Dedifferentiated amniotic fluid mesenchymal stem cell (primary cell): ENCODE results near the gene SLC9A9.

Experiments used
- DNase-seq: peaks from one replicate; pipeline ENCODE4 v3.0.0-alpha.2; 2016; ENCODE audit errors: extremely low spot score

Gene SLC9A9

GRCh38 chr3:143600756-143601718, 247.2 kb downstream of the SLC9A9 start:
- no peak for DNase-seq

GRCh38 chr3:143597774-143598652, 250.3 kb downstream of the SLC9A9 start:
- DNase-seq, result no peak

- DNase-seq, result no peak
Measured at GRCh38 chr3:143596957-143597642, 251.2 kb downstream of the SLC9A9 start.

GRCh38 chr3:143595456-143596077, 252.7 kb downstream of the SLC9A9 start:
- no peak for DNase-seq

GRCh38 chr3:143594206-143594605, 254.1 kb downstream of the SLC9A9 start:
- no peak for DNase-seq

- DNase-seq, result no peak
Measured at GRCh38 chr3:143590660-143591059, 257.6 kb downstream of the SLC9A9 start.

GRCh38 chr3:143586576-143586975, 261.7 kb downstream of the SLC9A9 start:
- no peak for DNase-seq

GRCh38 chr3:143585720-143586456, 262.4 kb downstream of the SLC9A9 start:
- no peak for DNase-seq

- DNase-seq, result no peak
Measured at GRCh38 chr3:143584474-143584873, 263.8 kb downstream of the SLC9A9 start.

- DNase-seq, result no peak
Measured at GRCh38 chr3:143581972-143582722, 266.1 kb downstream of the SLC9A9 start.

- DNase-seq, result no peak
Measured at GRCh38 chr3:143578810-143579435, 269.3 kb downstream of the SLC9A9 start.

- no peak for DNase-seq
Measured at GRCh38 chr3:143576568-143577270, 271.5 kb downstream of the SLC9A9 start.

- DNase-seq, result no peak
Measured at GRCh38 chr3:143574933-143575332, 273.3 kb downstream of the SLC9A9 start.

- DNase-seq, result no peak
Measured at GRCh38 chr3:143573610-143574303, 274.5 kb downstream of the SLC9A9 start.

GRCh38 chr3:143571548-143571947, 276.7 kb downstream of the SLC9A9 start:
- no peak for DNase-seq

GRCh38 chr3:143567823-143568222, 280.4 kb downstream of the SLC9A9 start:
- DNase-seq, result no peak

GRCh38 chr3:143565951-143566350, 282.3 kb downstream of the SLC9A9 start:
- no peak for DNase-seq

GRCh38 chr3:143563786-143564185, 284.5 kb downstream of the SLC9A9 start:
- DNase-seq, result no peak
